Measurements from ENCODE around the gene TUSC2. TPM values are rescaled to one million over a fixed set of nuclear protein-coding genes. Genes with fewer than 3 reads are reported as not detected.
A peak's percentile ranks its signal among the peaks of the same experiment; 100 is the strongest.

Gene TUSC2
- total and polyA plus RNA-seq, 2 of the 13 experiments (the other 11 are each of a cell fraction or from before 2014, with no cell fraction given) = 36.7 to 39.1 TPM

DNA sequence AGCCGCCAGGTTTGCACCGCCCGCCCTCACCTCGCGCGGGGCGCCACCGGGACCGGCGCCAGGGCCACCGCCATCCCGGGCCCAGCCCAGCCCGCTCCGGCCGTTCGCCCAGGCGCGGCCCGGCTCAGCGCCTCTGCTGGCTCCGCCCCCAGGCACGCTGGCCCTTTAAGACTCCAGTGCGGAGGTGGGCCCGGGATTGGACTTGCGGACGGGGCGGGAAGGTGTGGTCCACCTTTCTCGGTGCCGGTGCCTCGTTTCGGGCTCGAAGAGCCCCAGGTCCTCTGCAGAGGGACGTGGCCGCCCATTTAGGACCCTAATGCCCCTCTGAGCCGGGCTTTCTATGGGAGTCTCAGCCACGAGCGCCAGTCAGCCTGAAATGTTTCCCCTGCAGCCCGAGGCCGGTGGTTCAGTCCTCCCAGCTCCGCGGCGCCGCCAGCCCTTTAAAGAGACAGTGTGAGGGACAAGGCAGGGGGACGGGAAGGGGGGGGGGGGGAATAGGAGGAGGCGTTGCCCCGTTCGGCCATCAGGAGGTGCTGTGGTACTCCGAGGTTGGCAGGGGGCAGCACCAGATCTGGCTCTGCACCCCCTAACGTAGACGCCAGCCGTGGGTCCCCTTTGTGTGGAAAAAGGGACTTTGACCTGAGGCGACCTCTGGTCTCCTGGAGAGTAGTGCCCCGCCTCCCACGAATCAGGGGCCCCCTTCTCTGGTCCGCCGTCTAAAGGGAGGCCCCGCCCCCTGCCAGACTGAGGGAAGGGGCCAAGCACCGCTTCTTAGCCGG lies 6.5 kb downstream of the TUSC2 start (continued):
- TF ChIP-seq SP4 (CRISPR knock-in tag; IDR thresholded peaks at IDR 0.05) (peak; percentile 91), SMC3 (IDR thresholded peaks at IDR 0.05; ENCODE audit: low read length) (peak; percentile 15), SOX13 (IDR thresholded peaks at IDR 0.05) (no peak), SOX13 (CRISPR knock-in tag; conservative IDR thresholded peaks at IDR 0.05 in 1 of 2, IDR thresholded peaks at IDR 0.05 in 1 of 2) (peak in 1 of 2 experiments; percentile 62; a peak in 2 of 4 replicates), EED (CRISPR knock-in tag; IDR thresholded peaks at IDR 0.05) (no peak), ZSCAN21 (CRISPR knock-in tag; IDR thresholded peaks at IDR 0.05; ENCODE audit: borderline replicate concordance) (peak; percentile 57), ZNF878 (CRISPR knock-in tag; IDR thresholded peaks at IDR 0.05) (no peak; the same call in 1 of the 2 replicates), ZNF589 (CRISPR knock-in tag; conservative IDR thresholded peaks at IDR 0.05) (no peak), TCF12 (IDR thresholded peaks at IDR 0.05) (no peak), TCF12 (CRISPR knock-in tag; IDR thresholded peaks at IDR 0.05) (0 out of 2 replicates have a peak, but pooled peaks have one; percentile 28), ZNF564 (CRISPR knock-in tag; IDR thresholded peaks at IDR 0.05) (peak; percentile 44; the same call in 1 of the 2 replicates), HDAC6 (IDR thresholded peaks at IDR 0.05; ENCODE audit: low read depth, low read length) (no peak), HNRNPH1 (optimal IDR thresholded peaks at IDR 0.05; ENCODE audit: low read depth, low read length) (peak; percentile 31), ZNF317 (CRISPR knock-in tag; IDR thresholded peaks at IDR 0.05) (0 out of 2 replicates have a peak, but pooled peaks have one; percentile 30), FOXO1 (CRISPR knock-in tag; IDR thresholded peaks at IDR 0.05) (no peak), ARNT2 (CRISPR knock-in tag; IDR thresholded peaks at IDR 0.05; ENCODE audit: low read depth) (no peak; the same call in 1 of the 2 replicates), ZKSCAN1 (IDR thresholded peaks at IDR 0.05; ENCODE audit: low read length) (no peak), SMYD3 (CRISPR knock-in tag; IDR thresholded peaks at IDR 0.05) (no peak), THYN1 (CRISPR knock-in tag; IDR thresholded peaks at IDR 0.05; ENCODE audit: borderline replicate concordance, low read depth) (no peak), DNMT3B (CRISPR knock-in tag; conservative IDR thresholded peaks at IDR 0.05) (no peak), ZSCAN25 (CRISPR knock-in tag; IDR thresholded peaks at IDR 0.05) (no peak), NRL (CRISPR knock-in tag; IDR thresholded peaks at IDR 0.05; ENCODE audit: borderline replicate concordance) (no peak; the same call in 1 of the 2 replicates)
- TF ChIP-seq, protein P1, sequence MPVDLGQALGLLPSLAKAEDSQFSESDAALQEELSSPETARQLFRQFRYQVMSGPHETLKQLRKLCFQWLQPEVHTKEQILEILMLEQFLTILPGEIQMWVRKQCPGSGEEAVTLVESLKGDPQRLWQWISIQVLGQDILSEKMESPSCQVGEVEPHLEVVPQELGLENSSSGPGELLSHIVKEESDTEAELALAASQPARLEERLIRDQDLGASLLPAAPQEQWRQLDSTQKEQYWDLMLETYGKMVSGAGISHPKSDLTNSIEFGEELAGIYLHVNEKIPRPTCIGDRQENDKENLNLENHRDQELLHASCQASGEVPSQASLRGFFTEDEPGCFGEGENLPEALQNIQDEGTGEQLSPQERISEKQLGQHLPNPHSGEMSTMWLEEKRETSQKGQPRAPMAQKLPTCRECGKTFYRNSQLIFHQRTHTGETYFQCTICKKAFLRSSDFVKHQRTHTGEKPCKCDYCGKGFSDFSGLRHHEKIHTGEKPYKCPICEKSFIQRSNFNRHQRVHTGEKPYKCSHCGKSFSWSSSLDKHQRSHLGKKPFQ (CRISPR knock-in tag; IDR thresholded peaks at IDR 0.05; ENCODE audit: insufficient replicate concordance) = no peak
- TF ChIP-seq, protein P2, sequence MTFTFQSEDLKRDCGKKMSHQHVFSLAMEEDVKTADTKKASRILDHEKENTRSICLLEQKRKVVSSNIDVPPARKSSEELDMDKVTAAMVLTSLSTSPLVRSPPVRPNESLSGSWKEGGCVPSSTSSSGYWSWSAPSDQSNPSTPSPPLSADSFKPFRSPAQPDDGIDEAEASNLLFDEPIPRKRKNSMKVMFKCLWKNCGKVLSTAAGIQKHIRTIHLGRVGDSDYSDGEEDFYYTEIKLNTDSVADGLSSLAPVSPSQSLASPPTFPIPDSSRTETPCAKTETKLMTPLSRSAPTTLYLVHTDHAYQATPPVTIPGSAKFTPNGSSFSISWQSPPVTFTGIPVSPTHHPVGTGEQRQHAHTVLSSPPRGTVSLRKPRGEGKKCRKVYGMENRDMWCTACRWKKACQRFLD (CRISPR knock-in tag; IDR thresholded peaks at IDR 0.05; ENCODE audit: borderline replicate concordance) = no peak
- TF ChIP-seq, protein P3, sequence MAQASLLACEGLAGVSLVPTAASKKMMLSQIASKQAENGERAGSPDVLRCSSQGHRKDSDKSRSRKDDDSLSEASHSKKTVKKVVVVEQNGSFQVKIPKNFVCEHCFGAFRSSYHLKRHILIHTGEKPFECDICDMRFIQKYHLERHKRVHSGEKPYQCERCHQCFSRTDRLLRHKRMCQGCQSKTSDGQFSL (CRISPR knock-in tag; IDR thresholded peaks at IDR 0.05) = peak; percentile 97

Data from HepG2 (cell line).